Memory B cell (primary cell): ENCODE measurements around the gene UACA.

Source experiments
- ATAC-seq: fragments of 150-1000 bp; cut with Tn5 transposase; 2 replicates; pipeline ENCODE4 v1.10.0; 2021; ENCODE audit warnings: low read depth, mild to moderate bottlenecking, moderate library complexity
- DNase-seq, 2 donors: peaks; one replicate each; pipeline ENCODE4 v3.0.0; 2022; ENCODE audit warnings: low spot score in 2 of 2
- H3K27ac Mint-ChIP-seq: one replicate; pipeline ENCODE4 v1.8.0; 2022; ENCODE audit warnings: mild to moderate bottlenecking, moderate library complexity, mixed read lengths
- H3K27me3 Mint-ChIP-seq: one replicate; pipeline ENCODE4 v1.8.0; 2022; ENCODE audit warnings: mixed read lengths
- H3K36me3 Mint-ChIP-seq: one replicate; pipeline ENCODE4 v1.8.0; 2022; ENCODE audit warnings: mild to moderate bottlenecking, mixed read lengths
- H3K4me1 Mint-ChIP-seq: one replicate; pipeline ENCODE4 v1.8.0; 2022; ENCODE audit warnings: mixed read lengths
- H3K4me3 Mint-ChIP-seq: one replicate; pipeline ENCODE4 v1.8.0; 2022; ENCODE audit warnings: mild to moderate bottlenecking, moderate library complexity, mixed read lengths
- H3K9me3 Mint-ChIP-seq: one replicate; pipeline ENCODE4 v1.8.0; 2022; ENCODE audit warnings: mixed read lengths

The UACA gene

DNA sequence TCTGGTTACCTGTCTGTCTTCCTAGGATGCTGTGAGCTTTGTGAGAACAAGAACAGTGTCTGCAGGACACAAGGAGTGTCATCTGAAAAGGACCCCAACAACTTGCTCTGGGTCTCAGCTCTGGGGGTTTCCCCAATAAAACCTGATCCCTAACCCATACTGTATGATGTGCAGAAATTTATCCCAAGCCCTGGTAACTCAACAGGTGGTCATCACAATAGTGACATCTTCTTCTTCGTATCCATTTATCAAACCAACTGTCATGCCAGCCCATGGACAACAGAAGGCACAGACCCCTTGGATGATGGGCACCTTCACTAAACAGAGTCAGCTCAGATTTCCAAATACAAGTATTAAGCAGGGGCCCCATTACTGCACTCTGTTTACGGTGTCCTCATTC is 127.5 kb downstream of the UACA start:
- H3K4me3 Mint-ChIP-seq = no peak overlapping the region
- H3K4me1 Mint-ChIP-seq = peaks cover 5% of the 10 kb centered on the region
- no peaks in the 10 kb centered on the region for H3K36me3 Mint-ChIP-seq
- ATAC-seq = no peak
- H3K27ac Mint-ChIP-seq = no peak overlapping the region
- peaks cover 30% of the 10 kb centered on the region for H3K27me3 Mint-ChIP-seq
- DNase-seq = no peak
- H3K9me3 Mint-ChIP-seq = no peaks in the 10 kb centered on the region

DNA sequence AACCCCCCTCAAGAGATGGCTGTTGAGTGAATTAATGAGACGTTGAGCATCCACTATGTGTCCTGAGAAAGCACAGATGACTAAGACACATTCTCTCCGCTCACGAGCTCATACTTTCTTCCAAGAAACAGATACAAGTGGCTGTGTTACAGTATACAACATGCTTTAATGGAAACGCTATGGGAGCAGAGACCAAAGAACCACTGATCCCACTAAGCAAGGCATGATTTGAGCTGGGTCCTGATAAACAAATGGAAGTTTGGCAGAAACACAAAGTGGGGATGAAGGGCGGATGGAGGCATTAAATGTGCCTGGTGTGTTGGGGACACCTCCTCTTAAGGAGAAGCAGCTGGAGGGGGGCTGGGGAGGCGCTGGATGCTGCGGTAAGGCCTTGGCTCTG is 129.4 kb downstream of the UACA start:
- no peak overlapping the region for H3K27ac Mint-ChIP-seq
- H3K4me3 Mint-ChIP-seq = no peak overlapping the region
- peaks cover 40% of the 10 kb centered on the region for H3K27me3 Mint-ChIP-seq
- DNase-seq (no peak), ATAC-seq (no peak)
- peaks cover 5% of the 10 kb centered on the region for H3K4me1 Mint-ChIP-seq
- H3K36me3 Mint-ChIP-seq = no peaks in the 10 kb centered on the region
- no peaks in the 10 kb centered on the region for H3K9me3 Mint-ChIP-seq

DNA sequence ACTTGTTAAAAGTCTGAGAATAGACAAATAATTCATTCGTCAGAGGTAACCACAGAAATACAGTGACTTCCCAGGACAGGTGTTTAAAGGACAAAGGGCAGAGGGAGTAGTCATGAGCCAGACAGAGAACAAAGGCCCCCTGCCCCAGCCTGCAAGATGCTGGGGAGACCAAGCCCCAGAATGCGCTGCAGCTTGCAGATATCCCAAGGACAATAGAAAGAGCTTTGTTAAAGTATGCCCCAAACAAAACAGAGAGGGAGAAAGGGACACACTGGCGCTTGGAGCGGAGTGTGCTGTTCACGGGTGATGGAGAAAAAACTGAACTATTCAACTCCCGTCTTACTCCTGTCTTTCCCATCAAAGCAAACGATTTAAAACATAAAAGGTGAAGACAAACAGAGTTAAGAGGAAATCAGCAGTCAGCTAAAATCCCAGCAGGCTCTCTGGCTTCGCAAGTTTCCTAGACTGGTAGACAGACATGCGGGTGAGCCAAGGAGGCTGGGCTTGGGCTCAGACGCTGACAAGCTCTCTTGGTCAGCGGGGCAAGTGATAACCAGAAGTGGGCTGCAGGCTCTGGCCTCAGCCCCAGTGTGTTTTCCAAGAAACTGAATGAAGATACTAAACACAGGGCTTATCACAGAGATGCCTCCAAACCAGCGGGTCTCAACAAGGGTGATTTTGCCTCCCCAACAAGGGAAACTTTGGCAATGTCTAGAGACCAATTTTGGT is 130.1 kb downstream of the UACA start:
- Mint-ChIP-seq H3K4me3 (no peak overlapping the region), H3K36me3 (no peaks in the 10 kb centered on the region), H3K27me3 (peaks cover 42% of the 10 kb centered on the region), H3K4me1 (peaks cover 5% of the 10 kb centered on the region), H3K9me3 (no peaks in the 10 kb centered on the region), H3K27ac (no peak overlapping the region)
- ATAC-seq (no peak), DNase-seq (no peak)

DNA sequence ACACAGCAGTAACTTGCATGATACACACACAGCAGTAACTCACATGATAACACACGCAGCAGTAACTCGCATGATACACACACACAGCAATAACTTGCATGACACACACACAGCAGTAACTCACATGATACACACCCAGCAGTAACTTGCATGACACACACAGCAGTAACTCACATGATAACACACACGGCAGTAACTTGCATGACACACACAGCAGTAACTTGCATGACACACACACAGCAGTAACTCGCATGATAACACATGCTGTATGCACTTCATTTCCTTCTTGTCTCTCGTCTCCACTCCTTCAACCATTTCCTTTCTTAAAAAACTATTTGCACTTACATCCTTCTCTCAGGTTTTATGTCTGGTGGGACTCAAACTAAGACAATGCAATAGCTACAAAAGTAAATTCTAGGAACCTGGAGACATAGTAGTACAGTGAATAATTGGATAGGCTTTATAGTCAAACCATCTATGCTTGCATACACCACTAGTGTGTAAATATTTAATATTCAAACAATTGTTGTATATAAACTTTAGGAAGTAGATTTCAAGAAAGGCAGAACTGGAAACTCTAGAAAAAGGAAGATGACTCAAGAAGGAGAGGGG is 130.8 kb downstream of the UACA start:
- H3K4me3 Mint-ChIP-seq = no peak overlapping the region
- H3K36me3 Mint-ChIP-seq = no peaks in the 10 kb centered on the region
- H3K9me3 Mint-ChIP-seq = no peaks in the 10 kb centered on the region
- H3K27me3 Mint-ChIP-seq = peaks cover 41% of the 10 kb centered on the region
- no peak for DNase-seq
- peaks cover 5% of the 10 kb centered on the region for H3K4me1 Mint-ChIP-seq
- ATAC-seq = no peak
- no peak overlapping the region for H3K27ac Mint-ChIP-seq

DNA sequence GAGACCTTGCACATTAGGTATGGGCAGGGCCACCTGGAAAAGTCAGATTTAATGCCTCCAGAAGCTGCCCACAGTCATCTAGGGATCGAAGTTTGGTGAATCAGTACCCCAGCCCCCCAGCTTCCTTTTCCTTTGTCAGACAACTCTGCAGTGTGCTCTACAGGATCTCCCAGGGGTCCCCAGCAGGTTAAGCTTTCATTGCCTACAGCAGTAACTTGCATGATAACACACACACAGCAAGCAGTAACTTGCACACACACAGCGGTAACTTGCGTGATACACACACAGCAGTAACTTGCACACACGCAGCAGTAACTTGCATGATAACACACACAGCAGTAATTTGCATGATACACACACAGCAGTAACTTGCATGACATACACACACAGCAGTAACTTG is 131.3 kb downstream of the UACA start:
- Mint-ChIP-seq H3K4me3 (no peak overlapping the region), H3K27me3 (peaks cover 41% of the 10 kb centered on the region)

DNA sequence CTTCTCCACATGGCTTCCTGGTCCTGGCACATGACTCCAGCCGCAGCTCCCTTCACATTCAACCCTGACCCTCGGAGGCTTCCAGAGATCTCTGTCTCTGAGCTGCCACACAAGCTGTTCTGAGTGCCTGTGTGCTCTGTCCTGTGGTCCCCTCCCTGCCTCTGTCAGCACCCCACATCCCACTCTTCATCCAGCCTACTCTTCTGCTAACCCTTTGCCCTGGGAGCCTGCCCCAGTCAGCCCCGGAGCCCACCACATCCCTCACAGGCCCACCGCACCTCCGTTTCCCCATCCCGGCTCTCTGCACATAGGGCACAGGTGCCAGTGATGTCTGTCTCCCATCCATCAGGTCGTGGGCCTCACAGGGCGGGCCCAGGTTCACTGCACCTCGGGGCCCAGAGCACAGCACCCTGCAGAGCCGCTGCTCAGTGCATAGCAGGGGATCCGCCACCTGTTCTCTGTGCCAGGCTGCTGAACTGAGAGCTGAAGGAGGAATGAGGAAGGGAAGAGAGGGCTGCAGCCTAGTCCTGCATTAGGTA is 133.6 kb downstream of the UACA start:
- ATAC-seq (no peak), DNase-seq (no peak)
- Mint-ChIP-seq H3K4me3 (no peak overlapping the region), H3K36me3 (no peaks in the 10 kb centered on the region), H3K27ac (no peak overlapping the region), H3K9me3 (no peaks in the 10 kb centered on the region), H3K27me3 (peaks cover 30% of the 10 kb centered on the region), H3K4me1 (peaks cover 4% of the 10 kb centered on the region)

More for the DNA sequence above, 131.3 kb downstream of the UACA start:
- peaks cover 5% of the 10 kb centered on the region for H3K4me1 Mint-ChIP-seq
- H3K9me3 Mint-ChIP-seq = no peaks in the 10 kb centered on the region
- no peak for ATAC-seq
- DNase-seq = no peak
- no peaks in the 10 kb centered on the region for H3K36me3 Mint-ChIP-seq
- H3K27ac Mint-ChIP-seq = no peak overlapping the region

DNA sequence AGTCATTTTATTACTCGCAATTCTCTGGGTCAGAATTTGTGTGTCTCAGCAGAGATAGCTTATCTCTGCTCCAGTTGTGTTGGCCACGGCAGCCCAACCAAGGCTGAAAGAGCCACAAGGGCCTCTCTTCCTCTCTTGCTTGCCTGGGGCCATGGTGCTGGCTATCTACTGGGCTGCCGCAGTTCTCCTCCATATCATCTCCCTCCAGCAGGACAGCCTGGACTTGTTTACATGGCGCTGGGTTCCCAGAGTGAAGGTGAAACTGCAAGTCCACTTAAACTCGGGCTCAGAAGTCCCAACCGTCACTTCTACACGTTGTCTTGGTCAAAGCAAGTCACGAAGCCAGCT is 134.8 kb downstream of the UACA start:
- Mint-ChIP-seq H3K27ac (no peak overlapping the region), H3K9me3 (peaks cover 3% of the 10 kb centered on the region), H3K27me3 (peaks cover 32% of the 10 kb centered on the region), H3K4me3 (no peak overlapping the region), H3K36me3 (no peaks in the 10 kb centered on the region), H3K4me1 (peaks cover 4% of the 10 kb centered on the region)
- DNase-seq (no peak), ATAC-seq (no peak)

DNA sequence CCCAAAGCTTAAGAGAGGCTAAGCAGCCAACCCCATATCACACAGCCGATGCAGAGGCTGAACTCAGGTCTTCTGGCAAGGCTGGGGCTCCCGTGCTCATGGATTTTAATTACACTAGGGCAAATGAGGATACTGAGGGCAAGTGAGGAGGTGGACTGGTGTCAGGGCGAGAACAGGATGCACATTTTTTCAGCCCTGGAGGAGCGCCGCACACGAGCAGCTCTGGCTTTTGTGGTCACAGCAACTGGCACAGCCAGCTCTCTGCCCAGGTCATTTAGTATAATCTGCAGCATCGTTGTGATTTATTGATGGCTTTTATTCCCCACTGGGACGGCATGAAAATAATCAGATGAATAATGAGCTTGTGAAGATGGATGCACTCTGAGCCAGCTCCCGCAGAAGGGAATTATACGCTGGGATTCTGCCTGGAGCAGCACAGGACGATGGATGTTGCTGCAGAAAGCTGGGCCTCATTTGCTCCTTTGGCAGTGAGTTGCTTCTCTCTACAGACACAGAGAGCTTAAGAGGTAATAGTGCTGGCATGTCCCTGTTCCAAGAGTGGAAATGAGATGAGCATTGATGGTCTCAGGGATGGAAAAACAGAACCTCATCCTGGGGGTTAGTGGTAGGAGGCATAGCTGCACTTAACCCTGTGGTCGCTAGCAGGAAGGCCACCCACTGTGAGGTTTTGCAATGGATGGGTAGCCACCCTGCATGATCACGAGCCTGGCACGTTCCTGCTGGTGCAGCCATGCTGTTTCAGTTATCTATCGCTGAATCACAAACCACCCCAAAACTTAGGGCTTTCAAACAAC is 135.4 kb downstream of the UACA start:
- H3K9me3 Mint-ChIP-seq = peaks cover 3% of the 10 kb centered on the region
- H3K27me3 Mint-ChIP-seq = peaks cover 32% of the 10 kb centered on the region
- H3K4me3 Mint-ChIP-seq = no peak overlapping the region
- H3K36me3 Mint-ChIP-seq = no peaks in the 10 kb centered on the region
- no peak for DNase-seq
- peaks cover 4% of the 10 kb centered on the region for H3K4me1 Mint-ChIP-seq
- ATAC-seq = no peak
- H3K27ac Mint-ChIP-seq = no peak overlapping the region

DNA sequence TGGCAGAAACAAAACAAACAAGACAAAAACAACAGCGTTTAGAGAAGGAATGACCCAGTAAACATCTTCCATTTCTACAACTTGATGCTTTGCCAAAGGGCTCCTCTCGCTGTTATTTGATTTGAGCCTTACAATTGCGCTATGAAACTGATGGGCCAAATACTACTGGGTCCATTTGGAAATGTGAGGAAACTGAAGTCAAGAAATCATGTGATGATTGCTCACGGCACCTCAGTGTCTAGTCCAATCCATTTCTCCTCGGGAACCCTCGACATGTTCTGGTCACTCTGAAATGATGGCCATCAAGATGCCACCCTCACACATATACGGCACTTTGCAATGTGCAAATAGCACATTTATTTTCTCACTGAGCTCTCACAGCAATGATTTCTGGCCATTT is 136.0 kb downstream of the UACA start:
- Mint-ChIP-seq H3K27ac (no peak overlapping the region), H3K4me3 (no peak overlapping the region), H3K27me3 (peaks cover 28% of the 10 kb centered on the region), H3K4me1 (peaks cover 4% of the 10 kb centered on the region), H3K36me3 (no peaks in the 10 kb centered on the region), H3K9me3 (peaks cover 3% of the 10 kb centered on the region)
- DNase-seq = no peak
- ATAC-seq = no peak

DNA sequence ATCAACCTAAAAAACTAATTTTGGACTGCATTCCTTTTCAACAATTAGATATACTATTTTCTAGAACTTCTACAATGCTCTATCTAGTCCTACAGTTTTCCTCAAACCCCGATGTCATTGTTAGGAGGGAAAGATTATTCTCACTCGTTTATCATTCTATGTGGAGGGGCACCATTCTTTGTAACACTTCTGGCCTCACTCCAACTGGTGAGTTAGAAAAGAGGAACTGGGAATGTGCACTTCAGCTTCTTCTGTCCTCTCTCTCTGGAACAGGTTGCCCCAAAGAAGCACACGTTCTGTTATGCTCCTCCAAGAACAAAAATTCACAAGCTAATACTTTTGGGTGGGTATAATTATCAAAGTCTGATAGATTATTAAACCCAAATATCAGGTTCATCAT is 137.9 kb downstream of the UACA start:
- ATAC-seq (peak; percentile 53), DNase-seq (peak in 1 of 2 donors; percentile 3)
- Mint-ChIP-seq H3K27me3 (peaks cover 26% of the 10 kb centered on the region), H3K9me3 (peaks cover 3% of the 10 kb centered on the region), H3K4me3 (no peak overlapping the region), H3K36me3 (no peaks in the 10 kb centered on the region), H3K4me1 (peaks cover 4% of the 10 kb centered on the region), H3K27ac (no peak overlapping the region)

DNA sequence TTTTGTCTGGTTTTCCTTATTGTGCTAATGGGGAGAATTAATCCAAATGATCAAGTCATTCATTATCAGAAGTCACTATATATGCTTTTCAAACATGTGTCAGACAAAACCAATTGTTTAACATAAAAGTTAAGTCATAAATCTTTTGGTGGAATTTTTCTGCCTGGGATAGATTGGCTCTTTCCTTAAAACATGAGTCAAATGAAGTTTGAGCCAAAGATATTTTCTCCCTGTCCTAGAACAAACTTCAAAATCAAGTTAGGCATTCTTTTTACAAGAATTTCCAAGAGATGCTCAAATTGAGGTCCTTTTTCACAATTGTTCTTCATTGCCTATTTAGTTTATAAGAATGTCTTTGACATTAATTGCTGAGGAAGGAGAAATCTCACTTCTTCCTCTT is 138.3 kb downstream of the UACA start:
- H3K4me3 Mint-ChIP-seq = no peak overlapping the region
- peaks cover 3% of the 10 kb centered on the region for H3K9me3 Mint-ChIP-seq
- DNase-seq = no peak
- H3K4me1 Mint-ChIP-seq = peaks cover 4% of the 10 kb centered on the region
- ATAC-seq = no peak
- peaks cover 25% of the 10 kb centered on the region for H3K27me3 Mint-ChIP-seq
- H3K27ac Mint-ChIP-seq = no peak overlapping the region
- H3K36me3 Mint-ChIP-seq = no peaks in the 10 kb centered on the region

DNA sequence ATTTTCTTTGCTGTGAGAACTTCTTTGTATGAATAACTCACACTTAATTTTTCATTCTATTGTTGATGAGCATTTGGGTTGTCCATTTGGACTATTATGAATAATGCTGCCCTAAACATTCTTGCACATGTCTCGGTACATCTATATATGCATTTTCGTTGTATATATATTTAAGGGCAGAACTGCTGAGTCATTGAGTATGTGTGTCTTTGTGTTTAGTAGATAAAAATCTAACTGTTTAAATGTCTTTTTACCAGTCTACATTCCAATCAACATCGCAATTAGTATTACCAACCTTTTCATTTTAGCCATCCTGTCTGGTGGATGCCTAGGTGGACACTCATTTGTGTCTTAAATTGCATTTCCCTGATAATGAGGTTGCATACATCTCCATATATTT is 144.4 kb downstream of the UACA start:
- DNase-seq (no peak), ATAC-seq (no peak)
- H3K4me3 Mint-ChIP-seq = no peak overlapping the region
- H3K9me3 Mint-ChIP-seq = peaks cover 3% of the 10 kb centered on the region
- H3K4me1 Mint-ChIP-seq = no peaks in the 10 kb centered on the region
- H3K27me3 Mint-ChIP-seq = peaks cover 14% of the 10 kb centered on the region
- no peaks in the 10 kb centered on the region for H3K36me3 Mint-ChIP-seq
- no peak overlapping the region for H3K27ac Mint-ChIP-seq

DNA sequence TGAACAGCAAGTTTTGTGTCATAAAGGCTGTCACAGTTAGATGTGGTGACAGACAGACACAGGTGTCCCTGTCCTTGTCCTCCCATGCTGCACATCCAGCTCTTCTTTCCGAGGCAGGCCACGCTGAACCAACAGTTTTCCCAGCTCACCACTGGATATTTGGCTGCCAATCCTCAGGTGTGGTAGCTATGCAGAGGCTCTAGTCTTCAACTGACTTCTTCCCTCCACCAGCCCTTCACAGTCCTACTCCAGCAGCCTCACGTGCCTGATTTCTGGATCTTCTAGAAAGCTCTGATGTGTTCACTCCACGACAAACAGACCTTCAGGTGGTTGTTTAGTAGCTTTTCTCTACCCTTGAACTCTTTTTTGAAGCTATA is 145.5 kb downstream of the UACA start:
- Mint-ChIP-seq H3K27me3 (peaks cover 11% of the 10 kb centered on the region), H3K4me1 (no peaks in the 10 kb centered on the region), H3K4me3 (no peak overlapping the region), H3K9me3 (no peaks in the 10 kb centered on the region), H3K36me3 (no peaks in the 10 kb centered on the region), H3K27ac (no peak overlapping the region)
- ATAC-seq (no peak), DNase-seq (no peak)
